Endothelial cell of umbilical vein (primary cell): ENCODE results near the gene AUTS2. TPM values are rescaled to one million over a fixed set of nuclear protein-coding genes. Genes with fewer than 3 reads are reported as not detected.

ENCODE experiments used
- BruUV-seq: library from RNA; stranded (reverse); fragments of 400-500 nt; replicated peaks from 2 replicates; lab custom pipeline; 2021; lab: Mats Ljungman, UMichigan
- CTCF ChIA-PET: fragments of 300-600, 350-600 bp; sonication (Branson Sonifier 250); formaldehyde crosslinking; loops from one replicate; lab custom pipeline; 2021; ENCODE audit warnings: antibody characterized with exemption, inconsistent platforms; lab: Charles Lee
- POLR2A ChIA-PET: fragments of 300-600, 350-600 bp; sonication (Branson Sonifier 250); formaldehyde crosslinking; loops from one replicate; lab custom pipeline; 2021; ENCODE audit warnings: antibody characterized with exemption, inconsistent platforms; lab: Charles Lee
- DNase-seq: peaks from one replicate; pipeline ENCODE4 v3.0.0-alpha.2; 2011; ENCODE audit warnings: low read depth, low spot score
- FAIRE-seq: peaks from 2 replicates; lab custom pipeline; 2011; peaks lifted over from hg19 to GRCh38; lab: Jason Lieb, UNC
- H2AFZ ChIP-seq: 2 replicates; pipeline ENCODE4 v1.6.0; 2012; ENCODE audit warnings: low read depth, low read length, control low read depth, inconsistent platforms
- H3K27ac ChIP-seq: 2 replicates; pipeline ENCODE4 v1.5.1; 2011; ENCODE audit warnings: low read depth, mild to moderate bottlenecking, control low read depth, low read length, moderate library complexity; ENCODE audit not compliant: insufficient read depth
- H3K27me3 ChIP-seq, 2 experiments: 2 replicates each; pipeline versions ENCODE4 v1.6.0 to v1.6.1; 2011; ENCODE audit warnings: low read length in 2 of 2, mixed read lengths in 1 of 2; ENCODE audit not compliant: control insufficient read depth in 2 of 2, insufficient read depth in 2 of 2
- H3K36me3 ChIP-seq, 2 experiments: 2 replicates in 1 of 2; 3 replicates in 1 of 2; pipeline ENCODE4 v1.5.1; 2011; ENCODE audit warnings: low read length in 2 of 2, mild to moderate bottlenecking in 1 of 2, moderate library complexity in 1 of 2; ENCODE audit not compliant: control insufficient read depth in 2 of 2, insufficient read depth in 2 of 2; ENCODE audit errors: extremely low read depth in 1 of 2
- H3K4me1 ChIP-seq: 3 replicates; pipeline ENCODE4 v1.5.1; 2011; ENCODE audit warnings: mild to moderate bottlenecking, low read length; ENCODE audit not compliant: control insufficient read depth, insufficient read depth; ENCODE audit errors: extremely low read depth
- H3K4me2 ChIP-seq: 2 replicates; pipeline ENCODE4 v1.6.1; 2011; ENCODE audit warnings: low read length, control low read depth, mixed read lengths; ENCODE audit not compliant: insufficient read depth
- H3K4me3 ChIP-seq, 3 experiments: fragments of 200-600 bp in 1 of 3; sonication (generic), shearing (Covaris generic) in 1 of 3; replicated peaks in 1 of 3; 2 replicates each; pipeline ENCODE4 v1.5.1; 2011 to 2016; ENCODE audit warnings: control low read depth in 3 of 3, low read length in 3 of 3, mild to moderate bottlenecking in 2 of 3, inconsistent platforms in 1 of 3, low read depth in 1 of 3, moderate library complexity in 1 of 3; ENCODE audit not compliant: insufficient read depth in 1 of 3
- H3K79me2 ChIP-seq: 2 replicates; pipeline ENCODE4 v1.6.0; 2012; ENCODE audit warnings: low read length, inconsistent platforms; ENCODE audit not compliant: control insufficient read depth, insufficient read depth
- H3K9ac ChIP-seq: replicated peaks from 2 replicates; pipeline ENCODE3; 2011; ENCODE audit warnings: low read length, control low read depth; ENCODE audit not compliant: insufficient read depth; ENCODE audit errors: extremely low read depth
- H3K9me1 ChIP-seq: replicated peaks from 3 replicates; pipeline ENCODE4 v1.6.0; 2011; ENCODE audit warnings: mild to moderate bottlenecking, low read length; ENCODE audit not compliant: control insufficient read depth, insufficient read depth; ENCODE audit errors: extremely low read depth
- H3K9me3 ChIP-seq: replicated peaks from 2 replicates; pipeline ENCODE4 v1.5.1; 2012; ENCODE audit warnings: low read length, inconsistent platforms; ENCODE audit not compliant: control insufficient read depth, insufficient read depth
- H4K20me1 ChIP-seq: replicated peaks from 2 replicates; pipeline ENCODE3; 2011; ENCODE audit warnings: mild to moderate bottlenecking, low read length; ENCODE audit not compliant: control insufficient read depth, insufficient read depth; ENCODE audit errors: extremely low read depth
- EZH2 ChIP-seq: IDR thresholded peaks from 2 replicates; pipeline ENCODE4 v1.6.1; 2012; ENCODE audit warnings: borderline replicate concordance, low read depth, mild to moderate bottlenecking, moderate library complexity, low read length, inconsistent platforms; ENCODE audit not compliant: severe bottlenecking
- FOS ChIP-seq: IDR thresholded peaks from 2 replicates; pipeline ENCODE4 v1.6.1; 2011; ENCODE audit warnings: mild to moderate bottlenecking, low read length, moderate library complexity, borderline replicate concordance; ENCODE audit not compliant: insufficient read depth
- GATA2 ChIP-seq: IDR thresholded peaks from 2 replicates; pipeline ENCODE4 v1.7.0; 2011; ENCODE audit warnings: low read depth, mild to moderate bottlenecking, moderate library complexity, mixed read lengths, low read length; ENCODE audit not compliant: insufficient read length, insufficient read depth
- JUN ChIP-seq: IDR thresholded peaks from 2 replicates; pipeline ENCODE4 v1.6.1; 2011; ENCODE audit warnings: borderline replicate concordance, low read depth; ENCODE audit not compliant: insufficient read length, insufficient read depth
- MYC ChIP-seq: IDR thresholded peaks from one replicate; pipeline ENCODE4 v1.6.1; 2011; ENCODE audit warnings: mild to moderate bottlenecking, low read depth, low read length
- POLR2A ChIP-seq: IDR thresholded peaks from 2 replicates; pipeline ENCODE4 v1.6.1; 2012; ENCODE audit warnings: low read depth, mild to moderate bottlenecking, control low read depth, low read length
- POLR2AphosphoS5 ChIP-seq: IDR thresholded peaks from 2 replicates; pipeline ENCODE4 v1.6.1; 2012; ENCODE audit warnings: low read depth, mild to moderate bottlenecking, control low read depth, low read length, moderate library complexity; ENCODE audit not compliant: insufficient read depth
- dilution Hi-C: fragments of 300-500 bp; cut with MboI; formaldehyde crosslinking; loops from one replicate; pipeline ENCODE4 v1.15.0; 2019; ENCODE audit warnings: low sequenced_read_pairs; ENCODE audit not compliant: extremely low pct_ligation_motif_present
- intact Hi-C: fragments of 100-400 bp; cut with micrococcal nuclease; formaldehyde crosslinking; loops from one replicate; pipeline ENCODE4 v1.10.0; 2022
- polyA plus RNA-seq, 4 experiments: library from polyadenylated mRNA; depleted of rRNA in 3 of 4; stranded (reverse) in 3 of 4; unstranded in 1 of 4; fragments of >200 nt; gene quantifications; 2 replicates each; pipeline versions ENCODE4 v1.2.1 to v1.2.3, GENCODE V29; 2011 to 2012; ENCODE audit warnings: missing spikeins in 1 of 4
- total RNA-seq: library from RNA; stranded (reverse); gene quantifications from 2 replicates; pipeline ENCODE4 v1.2.3, GENCODE V29; 2021
- TF ChIP-seq, protein P1 (sequence below): IDR thresholded peaks from 2 replicates; pipeline ENCODE4 v1.6.1; 2011; ENCODE audit not compliant: insufficient read depth, insufficient read length
- TF ChIP-seq, protein P2 (sequence below), 2 donors: IDR thresholded peaks; 1 replicate in 1 of 2; 2 replicates in 1 of 2; pipeline ENCODE4 v1.5.1; 2011; ENCODE audit warnings: low read length in 2 of 2, mild to moderate bottlenecking in 2 of 2, moderate library complexity in 2 of 2, control low read depth in 1 of 2, inconsistent platforms in 1 of 2, low read depth in 1 of 2; ENCODE audit not compliant: insufficient read depth in 1 of 2; ENCODE audit errors: extremely low read depth in 1 of 2

Gene AUTS2
- total and polyA plus RNA-seq, 2 donors (not counting 3 experiments of a cell fraction or from before 2014, with no cell fraction given): 0.59 to 8.0 TPM

GRCh38 chr7:70215491-70215890, 617.2 kb downstream of the AUTS2 start:
- H4K20me1 ChIP-seq: no peaks in the 10 kb centered on the region
- H3K4me3 ChIP-seq: no peak overlapping the region
- H3K4me1 ChIP-seq: no peaks in the 10 kb centered on the region
- DNase-seq: no peak
- H3K9me3 ChIP-seq: no peaks in the 10 kb centered on the region
- dilution Hi-C loops: no loop called here
- no peaks in the 10 kb centered on the region for H3K9me1 ChIP-seq
- no peaks in the 10 kb centered on the region for H3K36me3 ChIP-seq
- H3K4me2 ChIP-seq: no peak overlapping the region
- H3K27me3 ChIP-seq: no peaks in the 10 kb centered on the region
- H2AFZ ChIP-seq: no peak overlapping the region
- intact Hi-C loops: no loop called here
- ChIA-PET POLR2A (no interaction called here), CTCF (no interaction called here)
- H3K9ac ChIP-seq: no peak overlapping the region
- FAIRE-seq: no peak
- no peak overlapping the region for H3K27ac ChIP-seq
- BruUV-seq: no TSS peak
- TF ChIP-seq, protein P1, sequence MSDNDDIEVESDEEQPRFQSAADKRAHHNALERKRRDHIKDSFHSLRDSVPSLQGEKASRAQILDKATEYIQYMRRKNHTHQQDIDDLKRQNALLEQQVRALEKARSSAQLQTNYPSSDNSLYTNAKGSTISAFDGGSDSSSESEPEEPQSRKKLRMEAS: no peak
- no peak for TF ChIP-seq FOS
- no peak for TF ChIP-seq POLR2AphosphoS5
- TF ChIP-seq, protein P2, sequence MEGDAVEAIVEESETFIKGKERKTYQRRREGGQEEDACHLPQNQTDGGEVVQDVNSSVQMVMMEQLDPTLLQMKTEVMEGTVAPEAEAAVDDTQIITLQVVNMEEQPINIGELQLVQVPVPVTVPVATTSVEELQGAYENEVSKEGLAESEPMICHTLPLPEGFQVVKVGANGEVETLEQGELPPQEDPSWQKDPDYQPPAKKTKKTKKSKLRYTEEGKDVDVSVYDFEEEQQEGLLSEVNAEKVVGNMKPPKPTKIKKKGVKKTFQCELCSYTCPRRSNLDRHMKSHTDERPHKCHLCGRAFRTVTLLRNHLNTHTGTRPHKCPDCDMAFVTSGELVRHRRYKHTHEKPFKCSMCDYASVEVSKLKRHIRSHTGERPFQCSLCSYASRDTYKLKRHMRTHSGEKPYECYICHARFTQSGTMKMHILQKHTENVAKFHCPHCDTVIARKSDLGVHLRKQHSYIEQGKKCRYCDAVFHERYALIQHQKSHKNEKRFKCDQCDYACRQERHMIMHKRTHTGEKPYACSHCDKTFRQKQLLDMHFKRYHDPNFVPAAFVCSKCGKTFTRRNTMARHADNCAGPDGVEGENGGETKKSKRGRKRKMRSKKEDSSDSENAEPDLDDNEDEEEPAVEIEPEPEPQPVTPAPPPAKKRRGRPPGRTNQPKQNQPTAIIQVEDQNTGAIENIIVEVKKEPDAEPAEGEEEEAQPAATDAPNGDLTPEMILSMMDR (IDR thresholded peaks at IDR 0.05; ENCODE audit: extremely low read depth in 1 of 2, insufficient read depth in 1 of 2, low read depth in 1 of 2, low read length in 2 of 2): no peak
- no peaks in the 10 kb centered on the region for H3K79me2 ChIP-seq

DNA sequence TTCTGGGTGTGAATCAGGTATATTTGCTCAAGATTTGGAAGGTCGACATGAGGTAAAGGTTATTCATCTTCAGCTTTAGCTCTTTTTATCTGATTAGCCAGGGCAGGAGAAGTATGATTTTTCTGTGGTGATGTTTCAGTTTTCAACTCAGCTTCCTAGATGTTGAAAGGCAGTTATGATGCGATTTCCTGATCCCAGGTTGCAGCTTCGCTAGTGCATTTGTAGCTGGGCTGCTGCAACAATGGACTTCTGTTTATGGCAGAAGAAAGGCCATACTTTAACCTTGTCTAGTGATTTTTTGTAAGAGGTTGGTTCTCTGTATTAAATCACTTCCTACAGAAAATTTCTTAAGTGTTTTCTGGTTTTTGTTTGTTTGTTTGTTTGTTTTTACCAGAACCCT, 619.3 kb downstream of the AUTS2 start:
- Histone ChIP-seq H3K9me3 (no peaks in the 10 kb centered on the region), H3K4me1 (no peaks in the 10 kb centered on the region), H3K27me3 (no peaks in the 10 kb centered on the region), H4K20me1 (no peaks in the 10 kb centered on the region), H3K79me2 (no peaks in the 10 kb centered on the region), H3K4me3 (no peak overlapping the region), H3K4me2 (no peak overlapping the region), H2AFZ (no peak overlapping the region), H3K27ac (no peak overlapping the region), H3K36me3 (no peaks in the 10 kb centered on the region), H3K9me1 (no peaks in the 10 kb centered on the region), H3K9ac (no peak overlapping the region)
- dilution Hi-C loops: no loop called here
- ChIA-PET CTCF (no interaction called here), POLR2A (no interaction called here)
- TF ChIP-seq MYC (no peak), POLR2AphosphoS5 (no peak), FOS (no peak), EZH2 (no peak), JUN (no peak), POLR2A (no peak), GATA2 (no peak)
- TF ChIP-seq, protein P1: no peak
- TF ChIP-seq, protein P2 (IDR thresholded peaks at IDR 0.05; ENCODE audit: extremely low read depth in 1 of 2, insufficient read depth in 1 of 2, low read depth in 1 of 2, low read length in 2 of 2): no peak
- intact Hi-C loops: no loop called here
- DNase-seq (no peak), FAIRE-seq (no peak)
- no TSS peak for BruUV-seq
